Femur (tissue), 1 donor: ENCODE results near the gene COL9A1.

Source experiments
- DNase-seq: peaks from one replicate; pipeline ENCODE4 v3.0.0-alpha.2; 2017

Gene COL9A1

GRCh38 chr6:70221715-70222438 is 81.0 kb downstream of the COL9A1 start:
- no peak for DNase-seq

GRCh38 chr6:70221025-70221714 is 81.7 kb downstream of the COL9A1 start:
- DNase-seq = no peak

GRCh38 chr6:70219943-70220613 is 82.8 kb downstream of the COL9A1 start:
- no peak for DNase-seq

- DNase-seq = no peak
Measured at GRCh38 chr6:70216767-70217166, 86.1 kb downstream of the COL9A1 start.

- no peak for DNase-seq
Measured at GRCh38 chr6:70215460-70216108, 87.3 kb downstream of the COL9A1 start.

GRCh38 chr6:70210462-70210861 is 92.4 kb downstream of the COL9A1 start:
- DNase-seq = no peak

GRCh38 chr6:70208235-70208790 is 94.6 kb downstream of the COL9A1 start:
- no peak for DNase-seq

- no peak for DNase-seq
Measured at GRCh38 chr6:70198785-70199184, 104.1 kb downstream of the COL9A1 start.

GRCh38 chr6:70196531-70196930 is 106.4 kb downstream of the COL9A1 start:
- no peak for DNase-seq

GRCh38 chr6:70194421-70194820 is 108.5 kb downstream of the COL9A1 start:
- DNase-seq = no peak

- no peak for DNase-seq
Measured at GRCh38 chr6:70188202-70188601, 114.7 kb downstream of the COL9A1 start.

GRCh38 chr6:70186461-70186860 is 116.4 kb downstream of the COL9A1 start:
- no peak for DNase-seq

GRCh38 chr6:70184723-70185122 is 118.2 kb downstream of the COL9A1 start:
- no peak for DNase-seq

- no peak for DNase-seq
Measured at GRCh38 chr6:70183538-70183937, 119.3 kb downstream of the COL9A1 start.

- DNase-seq = no peak
Measured at GRCh38 chr6:70180901-70181599, 121.8 kb downstream of the COL9A1 start.

- DNase-seq = no peak
Measured at GRCh38 chr6:70180183-70180900, 122.5 kb downstream of the COL9A1 start.

GRCh38 chr6:70176842-70177550 is 125.9 kb downstream of the COL9A1 start:
- DNase-seq = no peak

GRCh38 chr6:70175770-70176169 is 127.1 kb downstream of the COL9A1 start:
- no peak for DNase-seq

- DNase-seq = no peak
Measured at GRCh38 chr6:70172252-70172651, 130.6 kb downstream of the COL9A1 start.

- DNase-seq = no peak
Measured at GRCh38 chr6:70171236-70171635, 131.6 kb downstream of the COL9A1 start.
